Parathyroid adenoma (tissue), 2 donors: Measurements from ENCODE around the gene PKD1L1.

Source experiments
- H2AFZ ChIP-seq: fragments of 300-600 bp; sonication (generic); one replicate; pipeline ENCODE4 v1.7.0; 2017; ENCODE audit warnings: antibody characterized with exemption, mild to moderate bottlenecking
- H3K27ac ChIP-seq: fragments of 300-600 bp; sonication (generic); one replicate; pipeline ENCODE4 v1.7.0; 2017
- H3K27me3 ChIP-seq: fragments of 300-600 bp; sonication (generic); one replicate; pipeline ENCODE4 v1.7.0; 2017; ENCODE audit warnings: low read length; ENCODE audit not compliant: control insufficient read depth, insufficient read depth
- H3K36me3 ChIP-seq: fragments of 300-600 bp; sonication (generic); one replicate; pipeline ENCODE4 v1.7.0; 2017; ENCODE audit warnings: low read length; ENCODE audit not compliant: control insufficient read depth, insufficient read depth
- H3K4me1 ChIP-seq: fragments of 300-600 bp; sonication (generic); one replicate; pipeline ENCODE4 v1.7.0; 2017; ENCODE audit warnings: control low read depth
- H3K4me2 ChIP-seq: fragments of 300-600 bp; sonication (generic); one replicate; pipeline ENCODE4 v1.7.0; 2017; ENCODE audit warnings: low read length
- H3K4me3 ChIP-seq: fragments of 300-600 bp; sonication (generic); one replicate; pipeline ENCODE4 v1.7.0; 2017; ENCODE audit warnings: low read depth, low read length
- H3K79me2 ChIP-seq: fragments of 300-600 bp; sonication (generic); one replicate; pipeline ENCODE4 v1.7.0; 2017; ENCODE audit warnings: control low read depth
- H3K9ac ChIP-seq: fragments of 300-600 bp; sonication (generic); one replicate; pipeline ENCODE4 v1.7.0; 2017; ENCODE audit warnings: mild to moderate bottlenecking
- H3K9me3 ChIP-seq: fragments of 300-600 bp; sonication (generic); one replicate; pipeline ENCODE4 v1.7.0; 2017; ENCODE audit warnings: low read length; ENCODE audit not compliant: control insufficient read depth
- TF ChIP-seq, protein P1 (sequence below): fragments of 300-600 bp; sonication (generic); IDR thresholded peaks from one replicate; pipeline ENCODE4 v1.7.0; 2017; ENCODE audit warnings: antibody characterized with exemption, mild to moderate bottlenecking
- donor health status: primary hyperparathyroidism.

PKD1L1 gene

DNA sequence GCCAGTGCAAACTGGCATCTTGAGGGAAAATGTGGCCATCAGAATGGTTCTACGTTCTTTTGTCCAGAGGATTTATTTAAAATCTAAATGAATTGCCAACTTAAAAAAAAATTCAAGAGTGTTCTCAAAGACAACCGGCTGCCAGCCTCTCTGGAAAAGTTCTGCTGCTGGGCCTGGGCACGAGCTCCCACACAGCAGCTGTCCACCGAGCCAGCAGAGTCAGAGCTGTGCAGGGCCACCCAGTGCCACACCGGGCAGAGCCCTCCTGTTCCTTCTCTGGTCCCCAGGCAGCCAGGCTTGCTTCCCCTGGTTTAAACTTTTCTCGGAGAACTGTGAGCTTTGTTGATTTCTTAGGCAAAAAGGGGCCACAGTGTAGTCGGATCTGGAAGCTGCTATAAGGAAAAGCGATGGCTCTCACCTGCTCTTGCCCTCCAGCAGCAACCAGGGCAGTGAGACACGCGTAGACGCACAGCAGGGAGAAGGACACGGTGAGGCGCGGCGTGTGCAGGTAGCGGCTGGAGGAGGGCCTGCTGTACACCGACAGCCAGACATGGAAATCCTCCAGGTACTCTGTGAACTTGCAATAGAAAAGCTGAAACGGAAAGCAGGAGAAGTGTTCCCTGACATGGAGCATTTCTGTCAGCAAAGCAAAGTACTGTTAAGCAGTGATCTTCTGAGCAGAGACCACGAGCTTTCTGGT is 111.6 kb downstream of the PKD1L1 start:
- no peak overlapping the region for H2AFZ ChIP-seq
- H3K4me2 ChIP-seq, result no peak overlapping the region
- TF ChIP-seq, protein P1, sequence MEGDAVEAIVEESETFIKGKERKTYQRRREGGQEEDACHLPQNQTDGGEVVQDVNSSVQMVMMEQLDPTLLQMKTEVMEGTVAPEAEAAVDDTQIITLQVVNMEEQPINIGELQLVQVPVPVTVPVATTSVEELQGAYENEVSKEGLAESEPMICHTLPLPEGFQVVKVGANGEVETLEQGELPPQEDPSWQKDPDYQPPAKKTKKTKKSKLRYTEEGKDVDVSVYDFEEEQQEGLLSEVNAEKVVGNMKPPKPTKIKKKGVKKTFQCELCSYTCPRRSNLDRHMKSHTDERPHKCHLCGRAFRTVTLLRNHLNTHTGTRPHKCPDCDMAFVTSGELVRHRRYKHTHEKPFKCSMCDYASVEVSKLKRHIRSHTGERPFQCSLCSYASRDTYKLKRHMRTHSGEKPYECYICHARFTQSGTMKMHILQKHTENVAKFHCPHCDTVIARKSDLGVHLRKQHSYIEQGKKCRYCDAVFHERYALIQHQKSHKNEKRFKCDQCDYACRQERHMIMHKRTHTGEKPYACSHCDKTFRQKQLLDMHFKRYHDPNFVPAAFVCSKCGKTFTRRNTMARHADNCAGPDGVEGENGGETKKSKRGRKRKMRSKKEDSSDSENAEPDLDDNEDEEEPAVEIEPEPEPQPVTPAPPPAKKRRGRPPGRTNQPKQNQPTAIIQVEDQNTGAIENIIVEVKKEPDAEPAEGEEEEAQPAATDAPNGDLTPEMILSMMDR, result no peak
- H3K79me2 ChIP-seq, result no peaks in the 10 kb centered on the region
- H3K9me3 ChIP-seq, result no peaks in the 10 kb centered on the region
- no peaks in the 10 kb centered on the region for H3K27me3 ChIP-seq
- H3K9ac ChIP-seq, result no peak overlapping the region
- no peaks in the 10 kb centered on the region for H3K36me3 ChIP-seq
- no peaks in the 10 kb centered on the region for H3K4me1 ChIP-seq
- no peak overlapping the region for H3K4me3 ChIP-seq
- no peak overlapping the region for H3K27ac ChIP-seq

DNA sequence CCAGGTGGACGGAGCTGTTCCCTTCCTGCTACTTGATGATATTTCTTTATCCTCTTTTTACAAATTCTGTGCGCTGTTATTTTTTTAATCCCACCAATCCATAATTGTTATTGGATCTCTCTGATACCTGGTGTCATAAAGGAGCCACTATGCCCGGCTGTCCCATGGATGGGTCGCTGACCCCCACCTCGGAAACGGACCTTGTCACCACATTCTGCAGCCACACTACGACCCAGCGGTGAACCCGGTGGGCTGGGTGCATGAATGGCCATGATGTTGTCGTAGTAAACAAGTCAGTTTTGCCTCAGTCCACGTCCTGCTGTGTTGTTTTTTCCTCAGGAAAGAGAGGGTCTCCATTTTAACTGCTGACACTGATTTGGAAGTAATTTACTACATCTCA is 112.2 kb downstream of the PKD1L1 start:
- no peaks in the 10 kb centered on the region for H3K79me2 ChIP-seq

DNA sequence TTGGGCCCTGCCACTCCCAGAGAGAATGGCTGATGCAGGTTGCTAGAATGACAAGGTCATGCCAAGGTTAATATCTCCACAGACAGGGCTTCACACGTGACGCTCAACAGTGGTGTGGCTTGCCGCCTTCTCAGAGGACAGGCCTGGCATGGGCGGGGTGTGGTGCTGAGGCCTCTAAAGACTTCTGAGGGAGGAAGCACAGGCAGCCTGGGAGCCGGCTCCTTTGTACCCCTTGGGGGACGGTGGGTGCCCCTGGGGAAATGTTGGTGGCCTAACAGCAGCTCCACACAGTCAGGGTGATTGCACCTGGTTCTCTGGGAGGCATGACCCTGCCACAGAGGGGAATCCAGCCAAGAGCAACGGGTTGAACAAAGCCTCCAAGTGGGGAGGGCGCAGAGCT is 115.1 kb downstream of the PKD1L1 start:
- no peaks in the 10 kb centered on the region for H3K4me1 ChIP-seq
- H3K9me3 ChIP-seq, result no peaks in the 10 kb centered on the region
- TF ChIP-seq, protein P1, result no peak

More for the DNA sequence above, 112.2 kb downstream of the PKD1L1 start:
- Histone ChIP-seq H3K27me3 (no peaks in the 10 kb centered on the region), H3K4me3 (no peak overlapping the region), H2AFZ (no peak overlapping the region), H3K4me1 (no peaks in the 10 kb centered on the region), H3K36me3 (no peaks in the 10 kb centered on the region), H3K27ac (no peak overlapping the region), H3K4me2 (no peak overlapping the region), H3K9me3 (no peaks in the 10 kb centered on the region), H3K9ac (no peak overlapping the region)
- TF ChIP-seq, protein P1, result no peak

DNA sequence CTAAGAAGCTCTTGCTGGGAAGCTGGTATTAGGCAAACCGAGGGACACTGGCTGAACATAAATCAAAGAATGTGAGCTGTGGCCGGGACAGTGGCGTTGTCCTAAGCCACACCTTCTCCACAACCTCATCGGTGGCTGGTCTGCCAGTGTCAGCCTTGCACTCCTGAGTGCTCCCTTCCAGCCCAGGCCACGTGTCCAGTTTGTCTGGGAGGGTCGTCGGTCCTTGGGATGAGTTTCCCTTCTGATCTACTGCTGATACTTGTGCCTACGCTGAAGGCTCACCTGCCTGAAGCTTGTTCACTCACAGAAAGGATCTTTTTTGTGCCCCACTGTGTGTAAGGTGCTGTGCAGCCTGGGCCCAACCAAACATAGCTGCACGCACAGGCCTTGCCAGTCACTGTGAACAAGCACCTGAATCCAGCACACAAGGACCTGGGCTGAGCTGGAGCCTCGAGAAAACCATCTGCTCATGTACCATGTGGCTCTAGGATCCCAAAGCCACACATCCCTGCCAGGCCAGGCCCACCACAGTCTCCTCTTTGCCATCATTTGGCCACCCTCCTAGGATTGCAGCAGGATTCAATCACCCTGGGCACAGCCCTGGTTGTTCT is 116.1 kb downstream of the PKD1L1 start:
- no peak overlapping the region for H2AFZ ChIP-seq
- H3K36me3 ChIP-seq, result no peaks in the 10 kb centered on the region
- H3K4me1 ChIP-seq, result no peaks in the 10 kb centered on the region
- H3K79me2 ChIP-seq, result no peaks in the 10 kb centered on the region
- no peak overlapping the region for H3K4me3 ChIP-seq
- TF ChIP-seq, protein P1, result no peak
- no peak overlapping the region for H3K27ac ChIP-seq
- no peak overlapping the region for H3K9ac ChIP-seq
- H3K9me3 ChIP-seq, result no peaks in the 10 kb centered on the region
- no peaks in the 10 kb centered on the region for H3K27me3 ChIP-seq
- H3K4me2 ChIP-seq, result no peak overlapping the region

More for the DNA sequence above, 115.1 kb downstream of the PKD1L1 start:
- Histone ChIP-seq H3K4me3 (no peak overlapping the region), H3K27ac (no peak overlapping the region), H3K9ac (no peak overlapping the region), H3K36me3 (no peaks in the 10 kb centered on the region), H3K79me2 (no peaks in the 10 kb centered on the region), H2AFZ (no peak overlapping the region), H3K27me3 (no peaks in the 10 kb centered on the region), H3K4me2 (no peak overlapping the region)

DNA sequence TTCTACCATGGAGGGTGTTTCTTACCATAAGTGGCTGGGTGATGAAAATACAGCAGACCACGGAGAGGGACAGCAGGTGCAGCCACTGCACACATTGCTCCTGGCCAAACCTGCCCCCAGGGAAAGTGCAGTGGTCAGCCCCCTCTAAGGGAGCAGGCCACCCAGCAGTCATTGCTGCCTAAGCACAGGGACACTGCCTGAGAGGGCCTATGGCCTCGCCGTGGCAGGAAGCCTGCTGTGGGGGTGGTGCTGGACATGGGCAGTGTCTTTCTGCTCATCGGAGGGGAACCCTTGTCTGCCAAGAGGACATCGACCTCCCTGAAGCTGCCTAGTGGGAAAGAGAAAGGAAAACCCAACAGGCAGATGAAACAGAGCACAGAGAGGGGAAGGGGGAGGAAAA is 118.3 kb downstream of the PKD1L1 start:
- Histone ChIP-seq H2AFZ (no peak overlapping the region), H3K4me2 (no peak overlapping the region), H3K27me3 (no peaks in the 10 kb centered on the region), H3K9ac (no peak overlapping the region), H3K4me1 (no peaks in the 10 kb centered on the region), H3K27ac (no peak overlapping the region), H3K4me3 (no peak overlapping the region), H3K36me3 (no peaks in the 10 kb centered on the region), H3K79me2 (no peaks in the 10 kb centered on the region), H3K9me3 (no peaks in the 10 kb centered on the region)
- TF ChIP-seq, protein P1, result no peak
